ENCODE data around the gene SPATA13.

The SPATA13 gene

DNA sequence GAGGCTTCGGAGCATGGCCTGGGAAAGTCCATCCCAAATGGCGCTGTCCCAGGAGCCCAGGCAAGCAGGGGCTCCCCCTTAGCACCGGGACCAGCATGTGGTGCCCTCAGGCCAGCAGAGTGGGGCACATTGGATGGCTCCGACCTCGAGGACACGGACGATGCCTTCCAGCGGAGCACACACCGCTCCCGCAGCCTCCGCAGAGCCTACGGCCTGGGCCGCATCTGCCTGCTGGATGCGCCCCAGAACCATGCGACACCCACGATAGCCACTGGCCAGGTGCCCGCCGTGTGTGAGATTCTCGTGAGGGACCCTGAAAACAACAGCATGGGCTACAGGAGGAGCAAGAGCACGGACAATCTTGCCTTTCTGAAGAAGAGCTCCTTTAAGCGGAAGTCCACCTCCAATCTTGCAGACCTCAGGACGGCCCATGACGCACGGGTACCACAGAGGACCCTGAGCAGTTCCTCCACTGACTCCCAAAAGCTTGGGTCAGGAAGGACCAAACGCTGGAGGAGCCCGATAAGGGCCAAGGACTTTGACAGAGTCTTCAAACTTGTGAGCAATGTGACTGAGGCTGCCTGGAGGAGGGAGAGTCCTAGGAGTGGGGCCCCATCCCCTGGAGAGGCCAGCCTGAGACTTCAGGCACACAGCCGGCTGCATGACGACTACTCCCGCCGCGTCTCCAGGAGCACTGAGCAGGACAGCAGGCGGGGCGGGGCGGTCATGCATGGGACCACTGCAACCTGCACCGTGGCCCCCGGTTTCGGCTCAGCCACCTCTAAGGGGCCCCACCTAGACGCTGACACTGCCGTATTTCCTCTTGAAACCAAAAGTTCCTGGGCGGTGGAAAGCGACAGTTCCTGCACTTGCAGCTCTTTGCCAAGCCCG lies 63.1 kb downstream of the SPATA13 start:
- DNase-seq (ENCODE audit: low spot score) = no peak

DNA sequence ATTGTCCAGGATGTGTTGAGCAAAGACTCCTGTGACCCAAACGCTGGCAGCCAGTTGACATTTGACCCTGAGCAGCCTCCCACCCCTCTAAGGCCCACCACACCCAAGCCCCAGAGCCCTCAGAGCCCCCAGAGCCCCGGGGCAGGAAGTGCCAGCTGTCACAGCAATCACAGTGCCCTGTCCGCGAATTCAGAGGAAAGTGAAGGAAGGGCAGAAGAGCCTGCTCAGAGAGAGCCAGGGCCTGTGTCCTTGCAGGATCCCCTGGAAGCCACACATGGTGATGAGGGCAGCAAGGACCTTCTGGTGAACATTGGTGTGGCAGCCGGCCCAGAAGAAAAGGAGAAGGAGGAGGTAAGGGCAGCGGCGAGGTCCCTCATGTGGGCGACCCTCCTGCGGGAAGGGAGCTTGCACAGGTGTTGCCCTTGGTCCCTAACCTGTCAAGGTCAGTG lies 63.7 kb downstream of the SPATA13 start:
- DNase-seq (ENCODE audit: low spot score) = no peak

DNA sequence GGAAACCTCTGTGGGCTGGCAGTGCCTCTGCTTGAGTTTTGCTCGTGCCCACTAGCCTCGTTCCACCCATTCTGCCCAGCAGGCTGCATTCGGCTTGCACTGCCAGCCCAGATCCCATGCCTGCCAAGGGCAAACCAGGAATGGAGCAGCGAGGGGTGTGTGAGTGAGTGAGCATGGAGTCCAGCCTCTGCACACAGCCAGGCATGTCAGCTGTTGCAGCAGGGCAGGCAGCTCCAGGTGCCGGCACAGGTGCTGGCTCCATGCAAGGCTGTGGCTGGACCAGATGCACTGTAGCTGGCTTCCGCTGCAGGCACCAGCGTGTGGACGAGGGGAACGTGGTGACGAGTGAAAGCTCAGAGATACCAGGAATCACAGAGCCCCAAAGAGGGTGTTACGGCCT lies 64.5 kb downstream of the SPATA13 start:
- no peak for DNase-seq (ENCODE audit: low spot score)

DNA sequence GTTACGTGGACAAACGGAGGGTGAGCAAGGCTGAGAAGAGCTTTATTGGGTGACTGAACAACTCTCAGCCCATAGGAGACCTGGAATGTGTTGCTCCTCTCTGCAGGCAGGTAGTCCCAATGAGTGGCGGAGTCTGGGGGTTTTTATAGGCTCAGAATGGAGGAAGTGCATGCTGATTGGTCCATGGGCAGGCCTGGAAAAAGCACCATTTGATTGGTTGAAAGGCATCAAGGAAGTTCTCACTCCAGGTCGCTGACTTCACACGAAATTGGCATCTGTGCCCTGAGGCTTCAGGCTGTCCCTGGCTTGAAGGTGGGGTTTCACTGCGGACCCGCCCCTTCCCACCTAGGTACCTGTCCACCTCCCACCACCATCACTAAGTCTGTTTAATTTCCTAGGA lies 65.4 kb downstream of the SPATA13 start:
- DNase-seq (ENCODE audit: low spot score) = no peak

- no peak for DNase-seq (ENCODE audit: low spot score)
Measured at GRCh38 chr13:24226762-24227161, 66.2 kb downstream of the SPATA13 start.

- DNase-seq (ENCODE audit: low spot score) = peak; percentile 39
Measured at GRCh38 chr13:24228852-24229458, 68.4 kb downstream of the SPATA13 start.

GRCh38 chr13:24230428-24231072 lies 70.0 kb downstream of the SPATA13 start:
- no peak for DNase-seq (ENCODE audit: low spot score)

DNA sequence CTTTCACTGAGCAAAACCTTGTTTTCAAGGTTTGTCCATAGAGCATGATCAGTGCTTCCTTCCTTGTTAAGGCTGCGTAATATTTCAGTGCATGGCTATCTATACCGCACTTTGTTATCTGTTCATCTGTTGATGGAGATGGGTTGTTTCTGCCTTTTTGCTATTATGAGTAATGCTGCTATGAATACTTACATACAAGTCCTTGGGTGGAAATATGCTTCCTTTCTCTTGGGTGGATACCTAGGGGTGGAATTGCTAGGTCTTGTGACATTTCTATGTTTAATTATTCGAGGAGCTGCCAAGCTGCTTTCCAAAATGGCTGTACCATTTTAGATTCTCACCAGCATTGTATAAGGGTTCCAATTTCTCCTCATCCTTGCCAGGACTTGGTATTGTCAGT lies 70.9 kb downstream of the SPATA13 start:
- DNase-seq (ENCODE audit: low spot score) = no peak

DNA sequence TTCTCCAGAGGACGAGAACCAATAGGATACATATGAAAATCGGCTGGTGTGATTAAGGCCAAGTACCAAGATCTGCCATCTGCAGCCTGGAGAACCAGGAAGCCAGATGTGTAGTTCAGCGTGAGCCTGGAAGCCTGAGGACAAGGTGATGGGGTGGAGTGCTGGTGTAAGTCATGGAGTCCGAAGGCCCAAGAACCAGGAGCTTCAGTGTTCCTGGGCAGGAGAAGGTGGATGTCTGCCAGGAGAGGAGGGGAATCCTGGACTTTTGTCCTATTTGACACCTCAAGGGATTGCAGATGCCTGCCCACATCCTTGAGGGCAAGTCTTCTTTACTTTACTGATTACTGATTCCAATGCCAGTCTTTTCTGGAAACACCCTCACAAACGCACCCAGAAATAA lies 71.5 kb downstream of the SPATA13 start:
- DNase-seq (ENCODE audit: low spot score) = no peak

GRCh38 chr13:24232474-24232873 lies 72.0 kb downstream of the SPATA13 start:
- no peak for DNase-seq (ENCODE audit: low spot score)

DNA sequence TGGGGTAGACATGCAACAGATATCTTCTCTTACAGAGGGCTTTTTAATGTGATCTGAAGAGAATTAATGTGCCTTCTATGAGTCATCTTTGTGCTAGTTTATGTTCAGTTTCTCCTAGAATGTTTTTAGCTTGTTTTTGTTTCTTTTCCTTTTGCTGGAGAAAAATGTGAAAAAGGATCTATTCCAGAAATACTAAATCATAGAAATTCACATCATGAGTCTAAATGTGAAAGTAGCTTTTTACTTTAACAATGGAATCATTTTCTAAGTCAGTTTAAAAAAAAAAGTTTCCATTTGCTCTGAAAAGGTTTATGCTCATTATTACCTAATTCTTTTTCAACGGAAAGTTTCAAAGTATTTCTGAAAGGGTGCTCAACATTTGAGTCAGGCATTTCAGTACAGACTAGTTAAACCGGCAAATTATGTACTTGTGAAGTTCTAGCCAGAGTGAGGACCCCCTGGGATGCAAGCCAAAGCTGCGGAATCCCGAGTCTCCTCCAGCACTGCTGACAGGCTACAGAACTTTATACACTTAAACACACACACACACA lies 72.9 kb downstream of the SPATA13 start:
- no peak for DNase-seq (ENCODE audit: low spot score)

DNA sequence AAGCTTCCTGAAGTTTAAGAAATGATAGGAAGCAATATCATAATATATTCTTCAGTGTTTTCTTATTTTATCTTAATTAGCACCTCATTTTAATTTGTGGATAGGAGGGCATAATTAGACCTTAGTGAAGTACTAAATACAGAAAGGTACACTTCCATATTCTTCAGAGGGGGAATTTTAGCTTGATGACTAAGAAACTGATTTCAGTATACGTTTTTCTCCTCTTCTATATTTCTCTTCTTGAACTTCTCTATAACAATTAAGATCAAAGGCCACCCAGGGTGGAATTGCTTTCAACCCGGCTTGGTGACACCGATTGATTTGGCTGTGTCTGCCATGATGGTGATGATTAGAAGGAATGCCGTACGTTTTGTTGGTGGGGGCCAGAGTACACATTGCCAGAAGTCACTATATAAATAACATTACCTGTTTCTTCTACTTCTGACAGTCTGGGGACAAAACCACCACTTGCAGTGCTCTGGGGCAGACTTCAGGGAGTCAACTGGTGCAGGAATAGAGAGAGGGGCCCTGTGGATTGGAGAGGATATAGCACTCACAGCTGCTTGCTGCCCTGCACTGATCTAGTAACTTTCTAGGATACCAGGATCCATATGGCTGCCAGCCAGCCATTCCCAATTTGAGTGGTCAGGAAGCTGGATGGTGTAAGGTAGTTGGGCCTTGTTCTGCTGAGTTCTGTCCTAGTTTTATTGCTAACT lies 73.8 kb downstream of the SPATA13 start:
- no peak for DNase-seq (ENCODE audit: low spot score)

DNA sequence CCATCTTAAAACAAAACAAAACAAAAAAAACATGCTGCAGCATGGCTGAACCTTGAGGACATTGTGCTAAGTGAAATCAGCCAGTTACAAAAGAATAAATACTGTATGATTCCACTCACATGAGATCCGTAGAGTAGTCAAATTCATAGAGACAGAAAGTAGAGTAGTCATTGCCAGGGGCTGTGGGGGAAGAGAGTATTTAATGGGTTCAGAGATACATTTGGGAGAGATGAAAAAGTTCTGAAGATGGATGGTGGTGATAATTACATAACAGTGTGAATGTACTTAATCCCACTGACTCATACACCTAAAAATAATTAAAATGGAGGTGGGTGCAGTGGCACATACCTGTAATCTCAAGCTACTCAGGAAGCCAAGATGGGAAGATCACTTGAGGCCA lies 76.8 kb downstream of the SPATA13 start:
- no peak for DNase-seq (ENCODE audit: low spot score)

DNA sequence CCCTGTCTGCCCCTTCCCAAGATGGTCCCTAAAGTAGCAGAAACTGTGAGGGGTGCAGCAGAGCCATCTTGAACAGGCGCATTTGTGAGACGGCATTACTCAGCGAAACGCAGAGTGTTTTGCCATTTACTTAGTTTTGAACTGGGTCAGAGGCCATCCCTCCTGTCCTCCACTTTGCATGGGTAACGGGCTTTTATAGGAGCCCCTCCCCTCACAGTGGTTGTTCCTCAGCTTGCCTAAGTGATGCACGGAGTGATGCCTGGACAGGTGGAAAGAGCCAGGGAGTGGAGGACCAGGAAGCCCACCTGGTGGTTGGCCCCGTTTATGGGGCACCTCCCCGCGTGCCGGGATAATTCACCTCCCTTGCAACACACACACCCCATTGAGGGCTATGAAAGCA lies 80.8 kb downstream of the SPATA13 start:
- no peak for DNase-seq (ENCODE audit: low spot score)

DNA sequence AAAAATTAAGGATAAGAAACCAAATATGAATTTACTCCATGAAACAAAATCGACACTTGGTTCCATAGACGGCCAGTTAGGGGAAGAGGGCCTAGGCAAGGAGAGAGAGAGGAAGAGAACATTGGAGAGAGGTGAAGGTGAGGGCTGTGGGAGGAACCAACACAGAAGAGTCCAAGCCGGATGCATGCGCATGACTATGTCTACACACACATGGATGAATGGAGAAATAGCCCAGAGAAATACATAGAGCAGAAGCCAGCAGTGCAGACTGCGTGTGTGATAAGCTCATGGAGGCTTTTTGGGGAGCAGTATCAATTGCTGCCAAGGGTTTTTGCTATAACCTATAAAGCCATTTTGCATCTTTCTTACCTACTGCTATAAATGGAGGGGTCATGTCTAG lies 81.6 kb downstream of the SPATA13 start:
- DNase-seq (ENCODE audit: low spot score) = no peak

DNA sequence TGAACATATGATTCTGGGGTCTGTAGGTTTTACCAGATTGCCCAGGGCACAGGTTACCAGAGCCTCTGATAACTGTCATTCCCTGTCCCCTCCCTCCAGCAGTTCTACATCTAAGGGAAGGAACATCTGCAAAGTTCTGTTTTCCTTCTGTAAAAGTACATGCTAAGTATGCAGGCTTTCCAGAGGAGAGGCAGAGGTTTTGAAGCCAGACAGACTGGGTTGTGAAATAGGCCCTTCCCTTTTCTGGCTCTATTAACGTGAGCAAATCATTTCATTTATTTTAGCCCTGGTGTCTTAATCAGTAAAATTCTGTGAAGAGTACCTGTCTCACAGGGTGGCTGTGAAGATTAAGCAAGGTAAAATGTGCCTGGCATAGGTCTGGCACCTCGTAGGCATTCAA lies 82.8 kb downstream of the SPATA13 start:
- DNase-seq (ENCODE audit: low spot score) = no peak

- DNase-seq (ENCODE audit: low spot score) = no peak
Measured at GRCh38 chr13:24244802-24245201, 84.3 kb downstream of the SPATA13 start.

DNA sequence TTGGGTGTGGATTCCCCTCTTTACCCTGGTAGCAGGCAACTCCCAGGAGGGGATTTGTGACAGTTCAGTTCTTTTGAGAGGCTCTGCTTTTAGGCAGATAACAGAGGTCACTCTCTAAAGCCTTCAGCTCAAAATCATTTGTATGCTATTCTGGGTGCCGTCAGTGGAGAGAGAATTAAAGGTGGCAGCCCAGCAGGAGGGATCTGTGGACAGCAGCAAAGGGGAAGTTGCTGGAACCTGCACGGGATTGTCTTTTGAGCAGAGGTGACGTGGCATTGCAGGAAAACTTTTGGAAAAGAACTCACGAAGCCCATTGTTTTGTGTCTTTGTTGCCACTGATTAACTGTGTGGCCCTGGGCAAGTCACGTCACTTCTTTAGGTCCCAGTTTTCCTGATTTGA lies 86.5 kb downstream of the SPATA13 start:
- DNase-seq (ENCODE audit: low spot score) = no peak

GRCh38 chr13:24249624-24250023 lies 89.1 kb downstream of the SPATA13 start:
- DNase-seq (ENCODE audit: low spot score) = no peak

DNA sequence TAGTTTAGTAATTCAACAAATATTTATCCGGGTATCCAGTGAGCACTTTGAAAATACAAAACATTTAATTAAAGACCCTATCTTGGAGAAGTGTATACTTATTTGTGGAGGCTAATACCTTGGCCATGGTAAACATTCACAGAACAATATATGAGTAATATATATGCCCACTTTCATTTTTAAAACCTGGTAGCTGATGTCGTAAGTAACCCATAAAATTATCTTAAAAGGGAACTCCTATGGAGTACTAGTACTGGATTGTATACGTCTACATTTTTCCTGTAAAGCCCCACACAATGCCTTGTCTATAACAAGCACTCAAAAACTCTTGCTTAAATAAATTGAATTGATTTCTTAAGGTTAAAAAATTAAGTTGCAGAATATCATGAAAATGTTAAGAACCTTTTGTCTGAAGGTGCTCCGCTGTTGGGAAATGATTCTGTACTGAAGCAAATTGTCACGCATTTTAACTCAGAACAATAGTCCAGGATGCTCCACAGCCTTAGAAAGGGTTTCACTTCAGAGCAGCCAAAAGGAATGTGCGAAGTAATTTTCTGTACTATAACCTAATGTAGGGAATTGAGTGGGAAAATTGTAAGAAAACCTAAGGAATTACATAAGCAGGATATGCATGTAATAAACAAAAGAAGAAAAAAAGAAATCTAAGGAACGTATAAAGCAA lies 90.0 kb downstream of the SPATA13 start:
- DNase-seq (ENCODE audit: low spot score) = no peak

DNA sequence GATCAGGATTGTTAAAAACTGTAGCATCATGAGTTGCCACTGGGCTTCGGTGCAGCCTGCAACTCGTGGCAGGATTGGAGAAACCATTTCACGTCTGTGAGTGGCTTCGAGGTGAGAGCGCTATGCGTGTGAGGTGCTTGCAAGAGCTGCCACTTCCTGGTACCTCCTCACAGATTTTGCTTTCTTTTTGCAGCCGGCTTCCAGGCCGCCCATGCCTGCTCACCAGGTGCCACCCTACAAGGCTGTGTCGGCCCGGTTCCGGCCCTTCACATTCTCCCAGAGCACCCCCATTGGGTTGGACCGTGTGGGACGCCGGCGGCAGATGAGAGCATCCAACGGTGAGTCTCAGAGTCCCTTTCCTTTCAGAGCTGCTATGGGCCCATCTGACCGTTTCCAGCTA lies 91.0 kb downstream of the SPATA13 start:
- DNase-seq (ENCODE audit: low spot score) = no peak

GRCh38 chr13:24252136-24252535 lies 91.6 kb downstream of the SPATA13 start:
- no peak for DNase-seq (ENCODE audit: low spot score)
